GM18508 (cell line): Measurements from ENCODE around the gene ARHGEF25.
"Not testable (repeated sequence)": the region's sequence is repeated elsewhere in the genome, so short reads cannot be mapped to it uniquely, and the experiment has no call there.

Experiments used
- ATAC-seq: cut with Tn5 transposase; IDR thresholded peaks from one replicate; pipeline ENCODE4 v1.9.1; 2021; ENCODE audit warnings: moderate number of reproducible peaks; ENCODE audit not compliant: insufficient read depth, unreplicated experiment

ARHGEF25 gene

GRCh38 chr12:57584690-57585089, 26.5 kb upstream of the ARHGEF25 start:
- ATAC-seq: no peak

GRCh38 chr12:57585156-57585555, 26.1 kb upstream of the ARHGEF25 start:
- no peak for ATAC-seq

GRCh38 chr12:57586128-57586527, 25.1 kb upstream of the ARHGEF25 start:
- ATAC-seq: no peak

GRCh38 chr12:57586832-57587429, 24.3 kb upstream of the ARHGEF25 start:
- ATAC-seq: no peak

GRCh38 chr12:57588951-57589610, 22.2 kb upstream of the ARHGEF25 start:
- ATAC-seq: not testable (repeated sequence)

GRCh38 chr12:57590479-57590863, 20.8 kb upstream of the ARHGEF25 start:
- no peak for ATAC-seq

- ATAC-seq: peak; percentile 58
Observed at GRCh38 chr12:57590864-57591781, 20.1 kb upstream of the ARHGEF25 start, which contains the start of gene PIP4K2C. Gene PIP4K2C, plus strand, starts transcription at chr12:57591192. Its CDS starts 98 bp downstream, at chr12:57591290.

GRCh38 chr12:57591782-57592325, 19.4 kb upstream of the ARHGEF25 start:
- ATAC-seq: no peak

- ATAC-seq: no peak
Observed at GRCh38 chr12:57592551-57593165, 18.6 kb upstream of the ARHGEF25 start.

GRCh38 chr12:57593187-57593586, 18.0 kb upstream of the ARHGEF25 start:
- no peak for ATAC-seq

GRCh38 chr12:57600395-57600794, 10.8 kb upstream of the ARHGEF25 start:
- no peak for ATAC-seq

GRCh38 chr12:57602544-57602943, 8.7 kb upstream of the ARHGEF25 start:
- ATAC-seq: no peak

GRCh38 chr12:57603324-57603723, 7.9 kb upstream of the ARHGEF25 start:
- no peak for ATAC-seq

- ATAC-seq: no peak
Observed at GRCh38 chr12:57603815-57604453, 7.3 kb upstream of the ARHGEF25 start.

GRCh38 chr12:57604454-57604991, 6.7 kb upstream of the ARHGEF25 start, which contains the start of gene DTX3:
Gene DTX3, plus strand, starts transcription at chr12:57604824. Its CDS starts 1,694 bp downstream, at chr12:57606518.
- ATAC-seq: no peak

GRCh38 chr12:57604992-57605810, 6.0 kb upstream of the ARHGEF25 start:
- ATAC-seq: no peak

- no peak for ATAC-seq
Observed at GRCh38 chr12:57605811-57606311, 5.4 kb upstream of the ARHGEF25 start.

GRCh38 chr12:57606399-57606798, 4.8 kb upstream of the ARHGEF25 start:
- no peak for ATAC-seq
